A549 (cell line): ENCODE data around the gene C1orf21. TPM values are rescaled to one million over a fixed set of nuclear protein-coding genes. Genes with fewer than 3 reads are reported as not detected.
A peak's percentile ranks its signal among the peaks of the same experiment; 100 is the strongest.

Experiments
- ATAC-seq, 2 experiments: fragments of 200-7000 bp in 1 of 2; fragments of >200 bp in 1 of 2; cut with Nextera tagmentation in 1 of 2; cut with Tn5 transposase in 1 of 2; 3 replicates each; pipeline versions ENCODE4 v1.8.0 to v1.9.1; 2018 to 2020; ENCODE audit warnings: mild to moderate bottlenecking in 1 of 2, moderate library complexity in 1 of 2
- CTCF ChIA-PET: fragments of 300-600 bp; sonication (Branson Sonifier 250); formaldehyde crosslinking; extraction: SDS; loops from one replicate; lab custom pipeline; 2021; ENCODE audit warnings: antibody characterized with exemption, inconsistent platforms; lab: Yijun Ruan, JAX
- POLR2A ChIA-PET: fragments of 350-600 bp; formaldehyde crosslinking; extraction: SDS; loops from one replicate; lab custom pipeline; 2021; ENCODE audit warnings: antibody characterized with exemption, inconsistent platforms; lab: Yijun Ruan, JAX
- DNase-seq, 2 experiments: peaks; one replicate each; pipeline versions ENCODE4 v3.0.0 to v3.0.0-alpha.2; 2011 to 2016; ENCODE audit warnings: low read depth in 1 of 2, low spot score in 1 of 2
- FAIRE-seq: peaks from 2 replicates; lab custom pipeline; 2011; peaks lifted over from hg19 to GRCh38; lab: Jason Lieb, UNC
- H3K27ac ChIP-seq, 2 experiments: fragments of >200 bp; sonication (Bioruptor Twin); formaldehyde crosslinking; 3 replicates each; pipeline ENCODE4 v1.5.1; 2016 to 2017
- H3K4me1 ChIP-seq: fragments of >200 bp; sonication (Bioruptor Twin); formaldehyde crosslinking; 3 replicates; pipeline ENCODE4 v1.6.1; 2016
- H3K4me2 ChIP-seq: fragments of >200 bp; sonication (Bioruptor Twin); formaldehyde crosslinking; 3 replicates; pipeline ENCODE4 v1.6.1; 2016
- H3K4me3 ChIP-seq: fragments of >200 bp; sonication (Bioruptor Twin); formaldehyde crosslinking; 3 replicates; pipeline ENCODE4 v1.5.1; 2016
- H3K9me3 ChIP-seq: fragments of >200 bp; sonication (Bioruptor Twin); formaldehyde crosslinking; 3 replicates; pipeline ENCODE4 v1.6.1; 2016
- BHLHE40 ChIP-seq: IDR thresholded peaks from 2 replicates; pipeline ENCODE4 v1.6.1; 2012; ENCODE audit warnings: low read depth, low read length, inconsistent platforms
- CBX8 ChIP-seq: fragments of 200-600 bp; sonication (generic); IDR thresholded peaks from 2 replicates; pipeline ENCODE4 v1.6.1; 2016
- EHMT2 ChIP-seq: fragments of 200-600 bp; sonication (generic); IDR thresholded peaks from 2 replicates; pipeline ENCODE4 v1.6.1; 2016; ENCODE audit warnings: antibody characterized with exemption, low read depth, mild to moderate bottlenecking, moderate library complexity
- EP300 ChIP-seq, 2 experiments: fragments of >200 bp; sonication (Bioruptor Twin); formaldehyde crosslinking; IDR thresholded peaks; 2 replicates in 1 of 2; 3 replicates in 1 of 2; pipeline ENCODE4 v1.6.1; 2016 to 2017
- FOSL2 ChIP-seq, 2 experiments: fragments of 450-650 bp in 1 of 2; fragments of >200 bp in 1 of 2; sonication (Bioruptor Twin) in 1 of 2; formaldehyde crosslinking; IDR thresholded peaks; 2 replicates each; pipeline versions ENCODE4 v1.5.0 to v1.6.1; 2016 to 2020; ENCODE audit warnings: mild to moderate bottlenecking in 1 of 2, moderate library complexity in 1 of 2
- FOXS1 ChIP-seq: fragments of 250-450 bp; sonication (Bioruptor Pico); IDR thresholded peaks from 2 replicates; pipeline ENCODE4 v1.5.0; 2020; ENCODE audit warnings: mild to moderate bottlenecking, moderate library complexity
- GATA3 ChIP-seq: IDR thresholded peaks from 2 replicates; pipeline ENCODE4 v1.6.1; 2012; ENCODE audit warnings: borderline replicate concordance
- HOXA7 ChIP-seq: fragments of 250-450 bp; sonication (Bioruptor Pico); IDR thresholded peaks from 2 replicates; pipeline ENCODE4 v1.5.0; 2020; ENCODE audit warnings: mild to moderate bottlenecking, moderate library complexity
- KDM1A ChIP-seq: fragments of 200-600 bp; sonication (generic); IDR thresholded peaks from 2 replicates; pipeline ENCODE4 v1.6.1; 2016; ENCODE audit warnings: low read depth, mild to moderate bottlenecking
- KDM5A ChIP-seq: fragments of 200-600 bp; sonication (generic); IDR thresholded peaks from 2 replicates; pipeline ENCODE4 v1.6.1; 2016; ENCODE audit warnings: antibody characterized with exemption, mild to moderate bottlenecking
- MAFK ChIP-seq: fragments of 450-650 bp; IDR thresholded peaks from 2 replicates; pipeline ENCODE4 v1.6.1; 2014; ENCODE audit not compliant: partially characterized antibody
- NFE2L2 ChIP-seq: fragments of 150-350 bp; conservative IDR thresholded peaks from 2 replicates; pipeline ENCODE4 v1.6.1; 2014; ENCODE audit warnings: low read length
- NR3C1 ChIP-seq: fragments of >200 bp; sonication (Bioruptor Twin); formaldehyde crosslinking; IDR thresholded peaks from 3 replicates; pipeline ENCODE4 v1.6.1; 2017
- PHF8 ChIP-seq: fragments of 200-600 bp; sonication (generic); IDR thresholded peaks from 2 replicates; pipeline ENCODE4 v1.6.1; 2016; ENCODE audit warnings: low read depth, mild to moderate bottlenecking, antibody characterized with exemption, moderate library complexity, borderline replicate concordance
- RCOR1 ChIP-seq: fragments of 150-350 bp; IDR thresholded peaks from 2 replicates; pipeline ENCODE4 v1.6.1; 2014; ENCODE audit warnings: antibody characterized with exemption, low read length, low read depth
- RNF2 ChIP-seq: fragments of 200-600 bp; sonication (generic); IDR thresholded peaks from 2 replicates; pipeline ENCODE4 v1.6.1; 2016; ENCODE audit warnings: low read depth, mild to moderate bottlenecking, antibody characterized with exemption, moderate library complexity, borderline replicate concordance
- SREBF2 ChIP-seq: fragments of 450-650 bp; IDR thresholded peaks from 2 replicates; pipeline ENCODE4 v1.6.1; 2014; ENCODE audit warnings: mild to moderate bottlenecking, moderate library complexity
- TFCP2L1 ChIP-seq: fragments of 250-450 bp; sonication (Bioruptor Pico); IDR thresholded peaks from 2 replicates; pipeline ENCODE4 v1.5.0; 2021; ENCODE audit warnings: mild to moderate bottlenecking
- TP53 ChIP-seq: fragments of 250-450 bp; sonication (Bioruptor Pico); IDR thresholded peaks from 2 replicates; pipeline ENCODE4 v1.5.0; 2021; ENCODE audit warnings: mild to moderate bottlenecking, moderate library complexity
- ZC3H11A ChIP-seq: fragments of 450-650 bp; IDR thresholded peaks from 2 replicates; pipeline ENCODE4 v1.6.1; 2014; ENCODE audit warnings: antibody characterized with exemption, mild to moderate bottlenecking
- WGBS: methylation state at CpG from one replicate; pipeline ENCODE4 v1.1.6; 2017; ENCODE audit errors: missing lambda C conversion rate; 5-methylcytosine and 5-hydroxymethylcytosine counted together
- polyA plus RNA-seq, 4 experiments: library from polyadenylated mRNA; depleted of rRNA in 3 of 4; stranded (reverse); fragments of >200 nt; fragmentation: RNase III in 1 of 4; extraction: RNeasy Plus Mini Kit Qiagen cat#74134 plus additional on column Dnase treatment in 1 of 4; gene quantifications; 2 replicates in 3 of 4; 3 replicates in 1 of 4; pipeline ENCODE4 v1.2.3, GENCODE V29; 2011 to 2017
- TF ChIP-seq, protein P1 (sequence below): IDR thresholded peaks from 2 replicates; pipeline ENCODE4 v1.6.1; 2012
- TF ChIP-seq, protein P2 (sequence below): fragments of >200 bp; sonication (Bioruptor Twin); formaldehyde crosslinking; IDR thresholded peaks from 2 replicates; pipeline ENCODE4 v1.6.1; 2016
- TF ChIP-seq, protein P3 (sequence below): fragments of 250-450 bp; sonication (Bioruptor Pico); IDR thresholded peaks from 2 replicates; pipeline ENCODE4 v1.5.0; 2021; ENCODE audit warnings: mild to moderate bottlenecking, moderate library complexity, borderline replicate concordance
- TF ChIP-seq, protein P4 (sequence below): fragments of 250-450 bp; sonication (Bioruptor Pico); IDR thresholded peaks from 2 replicates; pipeline ENCODE4 v1.5.0; 2020; ENCODE audit warnings: low read depth, mild to moderate bottlenecking, moderate library complexity
- TF ChIP-seq, protein P5 (sequence below): IDR thresholded peaks from 2 replicates; pipeline ENCODE4 v1.6.1; 2012; ENCODE audit warnings: low read depth, borderline replicate concordance
- TF ChIP-seq, protein P6 (sequence below): fragments of 200-600 bp; sonication (generic); IDR thresholded peaks from 2 replicates; pipeline ENCODE4 v1.6.1; 2016; ENCODE audit warnings: antibody characterized with exemption, mild to moderate bottlenecking, moderate library complexity

Gene C1orf21
- polyA plus RNA-seq, 2 of the 4 experiments (the other 2 are of a cell fraction): 11.4 to 11.6 TPM

DNA sequence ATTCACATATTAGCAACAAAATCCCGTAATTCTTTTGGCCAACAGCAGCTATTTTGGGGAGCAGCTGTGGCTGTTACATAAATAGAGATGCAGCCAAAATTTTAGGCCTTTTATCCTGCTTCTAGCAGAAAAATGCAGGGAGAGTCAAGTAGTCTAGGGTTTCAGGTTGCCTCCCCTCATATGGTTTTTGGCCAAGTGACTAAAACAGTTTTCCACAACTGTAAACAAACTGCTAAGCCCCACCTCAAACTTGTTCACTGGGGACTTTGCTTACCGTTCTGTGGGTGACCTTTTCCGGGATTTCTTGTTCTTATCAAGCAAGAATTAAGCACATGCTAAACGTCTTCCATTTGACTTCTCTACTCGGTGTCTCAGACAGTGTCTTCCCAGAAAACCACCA, 234.4 kb downstream of the C1orf21 start:
- TF ChIP-seq RNF2 (no peak), TP53 (CRISPR knock-in tag) (no peak), FOXS1 (CRISPR knock-in tag) (no peak), GATA3 (no peak), HOXA7 (CRISPR knock-in tag) (no peak), SREBF2 (no peak)
- TF ChIP-seq, protein P1, sequence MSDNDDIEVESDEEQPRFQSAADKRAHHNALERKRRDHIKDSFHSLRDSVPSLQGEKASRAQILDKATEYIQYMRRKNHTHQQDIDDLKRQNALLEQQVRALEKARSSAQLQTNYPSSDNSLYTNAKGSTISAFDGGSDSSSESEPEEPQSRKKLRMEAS: no peak
- TF ChIP-seq, protein P2, sequence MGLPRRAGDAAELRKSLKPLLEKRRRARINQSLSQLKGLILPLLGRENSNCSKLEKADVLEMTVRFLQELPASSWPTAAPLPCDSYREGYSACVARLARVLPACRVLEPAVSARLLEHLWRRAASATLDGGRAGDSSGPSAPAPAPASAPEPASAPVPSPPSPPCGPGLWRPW: no peak
- TF ChIP-seq, protein P3, sequence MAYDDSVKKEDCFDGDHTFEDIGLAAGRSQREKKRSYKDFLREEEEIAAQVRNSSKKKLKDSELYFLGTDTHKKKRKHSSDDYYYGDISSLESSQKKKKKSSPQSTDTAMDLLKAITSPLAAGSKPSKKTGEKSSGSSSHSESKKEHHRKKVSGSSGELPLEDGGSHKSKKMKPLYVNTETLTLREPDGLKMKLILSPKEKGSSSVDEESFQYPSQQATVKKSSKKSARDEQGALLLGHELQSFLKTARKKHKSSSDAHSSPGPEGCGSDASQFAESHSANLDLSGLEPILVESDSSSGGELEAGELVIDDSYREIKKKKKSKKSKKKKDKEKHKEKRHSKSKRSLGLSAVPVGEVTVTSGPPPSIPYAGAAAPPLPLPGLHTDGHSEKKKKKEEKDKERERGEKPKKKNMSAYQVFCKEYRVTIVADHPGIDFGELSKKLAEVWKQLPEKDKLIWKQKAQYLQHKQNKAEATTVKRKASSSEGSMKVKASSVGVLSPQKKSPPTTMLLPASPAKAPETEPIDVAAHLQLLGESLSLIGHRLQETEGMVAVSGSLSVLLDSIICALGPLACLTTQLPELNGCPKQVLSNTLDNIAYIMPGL (CRISPR knock-in tag): no peak
- peak overlapping the region; percentile 0 to 21; a peak in 1 of 6 replicates for H3K27ac ChIP-seq
- ChIA-PET POLR2A (no interaction called here), CTCF (no interaction called here)
- no peak for FAIRE-seq
- H3K4me1 ChIP-seq: peaks cover 35% of the 10 kb centered on the region
- DNase-seq: no peak
- ATAC-seq: no peak
- no peak overlapping the region for H3K4me2 ChIP-seq
- no peak overlapping the region for H3K4me3 ChIP-seq
- 72% methylated on average over 5 of the region's 5 CpGs for WGBS
- H3K9me3 ChIP-seq: no peaks in the 10 kb centered on the region

DNA sequence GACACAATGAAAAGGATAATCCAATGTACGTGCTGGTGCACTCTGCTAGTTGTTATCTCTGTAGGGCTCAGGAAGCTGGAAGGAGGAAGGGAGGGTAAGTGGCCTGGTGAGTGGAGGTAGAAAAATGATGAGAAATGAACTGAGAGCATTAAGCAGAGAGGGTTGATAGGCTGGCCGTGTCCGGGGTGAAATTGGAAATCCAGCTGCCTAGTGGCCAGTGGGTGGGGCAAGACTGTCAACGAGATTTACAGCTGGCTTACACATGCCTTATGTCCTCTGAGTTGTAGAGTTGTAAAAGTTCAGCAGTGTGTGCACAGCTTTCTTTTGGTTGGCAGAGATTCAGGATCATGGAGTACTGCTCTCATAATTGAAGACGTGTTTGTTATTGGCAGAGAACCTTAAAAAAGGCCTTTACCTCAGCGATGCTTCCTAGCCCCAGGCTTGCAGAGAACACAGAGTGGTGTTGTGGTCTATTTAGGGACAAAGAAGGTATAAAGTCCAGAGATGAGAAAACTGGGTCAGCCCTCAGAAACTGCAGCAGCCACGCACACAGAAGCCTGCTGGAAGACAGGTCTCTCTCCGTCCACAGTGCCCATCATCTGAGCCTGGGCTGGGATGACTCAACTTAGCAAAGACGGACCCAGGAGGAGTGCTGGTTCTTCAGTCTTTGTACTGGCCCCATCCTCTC, 235.5 kb downstream of the C1orf21 start:
- H3K4me1 ChIP-seq: peaks cover 45% of the 10 kb centered on the region
- H3K9me3 ChIP-seq: no peaks in the 10 kb centered on the region
- peak in 1 of 2 experiments; percentile 56; a peak in 3 of 6 replicates for ATAC-seq
- H3K4me2 ChIP-seq: peak overlapping the region; percentile 32; the same call in 1 of the 3 replicates
- DNase-seq: peak in 1 of 2 experiments; percentile 29
- WGBS: 45% methylated on average over 9 of the region's 9 CpGs
- ChIA-PET POLR2A (no interaction called here), CTCF (interaction anchor here (1.1 kb wide), 1 partner anchor 17 kb away, joined by 3 read pairs; no protein-coding TSS in a partner anchor)
- H3K4me3 ChIP-seq: no peak overlapping the region
- peak overlapping the region; percentile 40 to 65; a peak in 5 of 6 replicates for H3K27ac ChIP-seq
- TF ChIP-seq NR3C1: no peak
- TF ChIP-seq EP300 (IDR thresholded peaks at IDR 0.05): no peak
- no peak for TF ChIP-seq TFCP2L1 (CRISPR knock-in tag)
- no peak for TF ChIP-seq FOSL2 (IDR thresholded peaks at IDR 0.05)
- TF ChIP-seq FOSL2 (CRISPR knock-in tag; IDR thresholded peaks at IDR 0.05): no peak
- TF ChIP-seq, protein P4, sequence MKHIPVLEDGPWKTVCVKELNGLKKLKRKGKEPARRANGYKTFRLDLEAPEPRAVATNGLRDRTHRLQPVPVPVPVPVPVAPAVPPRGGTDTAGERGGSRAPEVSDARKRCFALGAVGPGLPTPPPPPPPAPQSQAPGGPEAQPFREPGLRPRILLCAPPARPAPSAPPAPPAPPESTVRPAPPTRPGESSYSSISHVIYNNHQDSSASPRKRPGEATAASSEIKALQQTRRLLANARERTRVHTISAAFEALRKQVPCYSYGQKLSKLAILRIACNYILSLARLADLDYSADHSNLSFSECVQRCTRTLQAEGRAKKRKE (CRISPR knock-in tag): no peak
- no peak for TF ChIP-seq MAFK
- no peak for TF ChIP-seq NFE2L2
- TF ChIP-seq, protein P5, sequence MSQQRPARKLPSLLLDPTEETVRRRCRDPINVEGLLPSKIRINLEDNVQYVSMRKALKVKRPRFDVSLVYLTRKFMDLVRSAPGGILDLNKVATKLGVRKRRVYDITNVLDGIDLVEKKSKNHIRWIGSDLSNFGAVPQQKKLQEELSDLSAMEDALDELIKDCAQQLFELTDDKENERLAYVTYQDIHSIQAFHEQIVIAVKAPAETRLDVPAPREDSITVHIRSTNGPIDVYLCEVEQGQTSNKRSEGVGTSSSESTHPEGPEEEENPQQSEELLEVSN: no peak
- TF ChIP-seq SREBF2: no peak
- TF ChIP-seq TP53 (CRISPR knock-in tag): no peak
- no peak for TF ChIP-seq HOXA7 (CRISPR knock-in tag)
- TF ChIP-seq, all 56 proteins: peak for 0
- no peak for FAIRE-seq

DNA sequence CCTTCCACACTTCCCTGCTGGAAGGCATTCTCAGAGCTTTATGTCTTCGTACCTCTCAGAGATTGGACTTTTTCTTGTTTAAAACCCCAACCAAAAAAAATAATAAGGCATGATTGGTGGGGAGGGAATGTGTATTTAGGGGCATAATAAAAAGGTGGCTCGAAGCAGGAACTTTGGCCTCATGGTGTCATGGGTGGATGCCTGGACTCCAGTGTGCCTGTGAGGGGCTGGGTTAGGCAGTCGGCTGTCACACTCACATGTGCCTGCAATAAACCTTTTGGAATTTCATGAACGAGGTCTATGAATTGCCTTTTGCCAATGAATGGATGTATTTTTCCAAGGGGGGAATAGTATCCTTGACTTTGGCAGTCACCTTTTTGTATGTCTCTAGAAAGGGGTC, 236.6 kb downstream of the C1orf21 start:
- ChIA-PET POLR2A (no interaction called here), CTCF (no interaction called here)
- WGBS: 52% methylated on average over 4 of the region's 4 CpGs
- Histone ChIP-seq H3K4me3 (no peak overlapping the region), H3K9me3 (no peaks in the 10 kb centered on the region), H3K4me1 (peaks cover 45% of the 10 kb centered on the region), H3K27ac (peak overlapping the region; percentile 40 to 65; a peak in 5 of 6 replicates), H3K4me2 (0 out of 3 replicates have a peak overlapping the region, but pooled peaks have one; percentile 3)
- FAIRE-seq: no peak
- ATAC-seq: no peak
- no peak for DNase-seq
- TF ChIP-seq EHMT2: no peak
- TF ChIP-seq ZC3H11A: no peak
- no peak for TF ChIP-seq KDM1A
- no peak for TF ChIP-seq BHLHE40
- no peak for TF ChIP-seq CBX8
- no peak for TF ChIP-seq EP300 (IDR thresholded peaks at IDR 0.05)
- TF ChIP-seq RNF2: no peak
- no peak for TF ChIP-seq PHF8
- TF ChIP-seq, protein P6, sequence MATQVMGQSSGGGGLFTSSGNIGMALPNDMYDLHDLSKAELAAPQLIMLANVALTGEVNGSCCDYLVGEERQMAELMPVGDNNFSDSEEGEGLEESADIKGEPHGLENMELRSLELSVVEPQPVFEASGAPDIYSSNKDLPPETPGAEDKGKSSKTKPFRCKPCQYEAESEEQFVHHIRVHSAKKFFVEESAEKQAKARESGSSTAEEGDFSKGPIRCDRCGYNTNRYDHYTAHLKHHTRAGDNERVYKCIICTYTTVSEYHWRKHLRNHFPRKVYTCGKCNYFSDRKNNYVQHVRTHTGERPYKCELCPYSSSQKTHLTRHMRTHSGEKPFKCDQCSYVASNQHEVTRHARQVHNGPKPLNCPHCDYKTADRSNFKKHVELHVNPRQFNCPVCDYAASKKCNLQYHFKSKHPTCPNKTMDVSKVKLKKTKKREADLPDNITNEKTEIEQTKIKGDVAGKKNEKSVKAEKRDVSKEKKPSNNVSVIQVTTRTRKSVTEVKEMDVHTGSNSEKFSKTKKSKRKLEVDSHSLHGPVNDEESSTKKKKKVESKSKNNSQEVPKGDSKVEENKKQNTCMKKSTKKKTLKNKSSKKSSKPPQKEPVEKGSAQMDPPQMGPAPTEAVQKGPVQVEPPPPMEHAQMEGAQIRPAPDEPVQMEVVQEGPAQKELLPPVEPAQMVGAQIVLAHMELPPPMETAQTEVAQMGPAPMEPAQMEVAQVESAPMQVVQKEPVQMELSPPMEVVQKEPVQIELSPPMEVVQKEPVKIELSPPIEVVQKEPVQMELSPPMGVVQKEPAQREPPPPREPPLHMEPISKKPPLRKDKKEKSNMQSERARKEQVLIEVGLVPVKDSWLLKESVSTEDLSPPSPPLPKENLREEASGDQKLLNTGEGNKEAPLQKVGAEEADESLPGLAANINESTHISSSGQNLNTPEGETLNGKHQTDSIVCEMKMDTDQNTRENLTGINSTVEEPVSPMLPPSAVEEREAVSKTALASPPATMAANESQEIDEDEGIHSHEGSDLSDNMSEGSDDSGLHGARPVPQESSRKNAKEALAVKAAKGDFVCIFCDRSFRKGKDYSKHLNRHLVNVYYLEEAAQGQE: no peak
- no peak for TF ChIP-seq KDM5A
- TF ChIP-seq RCOR1: no peak
